HepG2 (cell line): ENCODE data around the gene METTL27. TPM values are rescaled to one million over a fixed set of nuclear protein-coding genes. Genes with fewer than 3 reads are reported as not detected.

Experiments used
- ARID5B ChIP-seq: IDR thresholded peaks from 2 replicates; pipeline ENCODE4 v1.4.0; 2020; ENCODE audit warnings: mild to moderate bottlenecking, missing genetic modification reagents
- CREBL2 ChIP-seq: sonication (generic); formaldehyde crosslinking; IDR thresholded peaks from 2 replicates; pipeline ENCODE4 v1.8.1; 2023; ENCODE audit warnings: missing genetic modification reagents, mild to moderate bottlenecking, borderline replicate concordance
- ESRRA ChIP-seq: sonication (generic); formaldehyde crosslinking; IDR thresholded peaks from 2 replicates; pipeline ENCODE4 v1.5.1; 2020; ENCODE audit warnings: mild to moderate bottlenecking, low read depth, missing genetic modification reagents
- HBP1 ChIP-seq: IDR thresholded peaks from 2 replicates; pipeline ENCODE4 v1.6.1; 2016; ENCODE audit warnings: low read depth, control low read depth
- HNF1B ChIP-seq: sonication (generic); formaldehyde crosslinking; IDR thresholded peaks from 2 replicates; pipeline ENCODE4 v1.5.1; 2020; ENCODE audit warnings: mild to moderate bottlenecking, moderate library complexity, missing genetic modification reagents
- PRPF4 ChIP-seq: fragments of 200-400 bp; formaldehyde crosslinking; IDR thresholded peaks from 2 replicates; pipeline ENCODE4 v1.6.1; 2016; ENCODE audit warnings: low read length, low read depth; ENCODE audit not compliant: poor library complexity, severe bottlenecking
- TEAD2 ChIP-seq: sonication (generic); formaldehyde crosslinking; IDR thresholded peaks from 2 replicates; pipeline ENCODE4 v1.9.0; 2021; ENCODE audit warnings: missing genetic modification reagents
- TMF1 ChIP-seq: sonication (generic); formaldehyde crosslinking; IDR thresholded peaks from 2 replicates; pipeline ENCODE4 v1.8.1; 2022; ENCODE audit warnings: low read depth, missing genetic modification reagents
- U2AF1 ChIP-seq: fragments of 200-400 bp; formaldehyde crosslinking; optimal IDR thresholded peaks from 2 replicates; pipeline ENCODE3; 2017; ENCODE audit warnings: mild to moderate bottlenecking, low read depth, low read length
- ZEB1 ChIP-seq: IDR thresholded peaks from 2 replicates; pipeline ENCODE4 v1.6.1; 2012; ENCODE audit warnings: mild to moderate bottlenecking, low read depth, inconsistent platforms; ENCODE audit not compliant: insufficient replicate concordance
- ZFP37 ChIP-seq: sonication (generic); formaldehyde crosslinking; IDR thresholded peaks from 2 replicates; pipeline ENCODE4 v1.4.0; 2020; ENCODE audit warnings: missing genetic modification reagents, borderline replicate concordance
- ZNF121 ChIP-seq: sonication (generic); formaldehyde crosslinking; IDR thresholded peaks from 2 replicates; pipeline ENCODE4 v1.5.0; 2020; ENCODE audit warnings: mild to moderate bottlenecking, missing genetic modification reagents
- ZNF280D ChIP-seq: sonication (generic); formaldehyde crosslinking; IDR thresholded peaks from 2 replicates; pipeline ENCODE4 v1.5.1; 2020; ENCODE audit warnings: mild to moderate bottlenecking, missing genetic modification reagents
- ZNF687 ChIP-seq: sonication (generic); formaldehyde crosslinking; IDR thresholded peaks from 2 replicates; pipeline ENCODE4 v1.5.1; 2020; ENCODE audit warnings: mild to moderate bottlenecking, missing genetic modification reagents, moderate library complexity
- polyA plus RNA-seq, 8 experiments: library from polyadenylated mRNA; depleted of rRNA in 3 of 8; stranded (reverse) in 7 of 8; unstranded in 1 of 8; fragments of >200 nt; fragmentation: Illumina TruSeq in 4 of 8; extraction: Trizol in 4 of 8; gene quantifications; 2 replicates each; pipeline versions ENCODE4 v1.2.1 to v1.2.3, GENCODE V29; 2011 to 2016; ENCODE audit warnings: low read depth in 4 of 8, missing spikeins in 1 of 8, mixed read lengths in 1 of 8; ENCODE audit not compliant: insufficient read depth in 1 of 8
- total RNA-seq, 5 experiments: library from RNA; depleted of rRNA; stranded (reverse); fragments of >200 nt; fragmentation: Illumina TruSeq; extraction: Trizol; gene quantifications; 2 replicates each; pipeline ENCODE4 v1.2.3, GENCODE V29; 2016; ENCODE audit warnings: low read depth in 1 of 5

Gene METTL27
- total and polyA plus RNA-seq, 2 of the 13 experiments (the other 11 are each of a cell fraction or from before 2014, with no cell fraction given): 2.0 to 3.0 TPM

- TF ChIP-seq ARID5B (CRISPR knock-in tag): no peak
- TF ChIP-seq ESRRA (CRISPR knock-in tag): no peak
- TF ChIP-seq ZFP37 (CRISPR knock-in tag): no peak
- peak; percentile 37; the same call in 1 of the 2 replicates for TF ChIP-seq ZNF687 (CRISPR knock-in tag)
- peak; percentile 38 for TF ChIP-seq ZEB1
- TF ChIP-seq PRPF4: no peak
- TF ChIP-seq TEAD2 (CRISPR knock-in tag): no peak
- TF ChIP-seq HBP1 (CRISPR knock-in tag): no peak
- TF ChIP-seq ZNF280D (CRISPR knock-in tag): no peak
- no peak for TF ChIP-seq TMF1 (CRISPR knock-in tag)
- no peak for TF ChIP-seq U2AF1
- no peak for TF ChIP-seq ZNF121 (CRISPR knock-in tag)
- no peak for TF ChIP-seq CREBL2 (CRISPR knock-in tag)
- TF ChIP-seq HNF1B (CRISPR knock-in tag): no peak
Observed at GRCh38 chr7:73833251-73833919, 8.9 kb downstream of the METTL27 start (continued).
